ENCODE measurements around the gene FBN1.

FBN1 gene

GRCh38 chr15:48469271-48469670 is 176.2 kb downstream of the FBN1 start:
- DNase-seq (ENCODE audit: low read depth in 2 of 2) = no peak

GRCh38 chr15:48467801-48468200 is 177.7 kb downstream of the FBN1 start:
- DNase-seq (ENCODE audit: low read depth in 2 of 2) = no peak

- DNase-seq (ENCODE audit: low read depth in 2 of 2) = no peak
Measured at GRCh38 chr15:48466820-48467219, 178.7 kb downstream of the FBN1 start.

GRCh38 chr15:48466079-48466478 is 179.4 kb downstream of the FBN1 start:
- no peak for DNase-seq (ENCODE audit: low read depth in 2 of 2)

- no peak for DNase-seq (ENCODE audit: low read depth in 2 of 2)
Measured at GRCh38 chr15:48465410-48465809, 180.1 kb downstream of the FBN1 start.

GRCh38 chr15:48463366-48463880 is 182.1 kb downstream of the FBN1 start:
- no peak for DNase-seq (ENCODE audit: low read depth in 2 of 2)

- no peak for DNase-seq (ENCODE audit: low read depth in 2 of 2)
Measured at GRCh38 chr15:48462688-48463087, 182.8 kb downstream of the FBN1 start.

- no peak for DNase-seq (ENCODE audit: low read depth in 2 of 2)
Measured at GRCh38 chr15:48459571-48460442, 185.7 kb downstream of the FBN1 start.

- DNase-seq (ENCODE audit: low read depth in 2 of 2) = no peak
Measured at GRCh38 chr15:48458876-48459275, 186.6 kb downstream of the FBN1 start.

GRCh38 chr15:48456134-48456533 is 189.4 kb downstream of the FBN1 start:
- no peak for DNase-seq (ENCODE audit: low read depth in 2 of 2)

- DNase-seq (ENCODE audit: low read depth in 2 of 2) = no peak
Measured at GRCh38 chr15:48451736-48452135, 193.8 kb downstream of the FBN1 start.

GRCh38 chr15:48451241-48451640 is 194.3 kb downstream of the FBN1 start:
- DNase-seq (ENCODE audit: low read depth in 2 of 2) = no peak

- DNase-seq (ENCODE audit: low read depth in 2 of 2) = no peak
Measured at GRCh38 chr15:48449734-48450133, 195.8 kb downstream of the FBN1 start.

- no peak for DNase-seq (ENCODE audit: low read depth in 2 of 2)
Measured at GRCh38 chr15:48447657-48448056, 197.9 kb downstream of the FBN1 start.

GRCh38 chr15:48447058-48447457 is 198.5 kb downstream of the FBN1 start:
- no peak for DNase-seq (ENCODE audit: low read depth in 2 of 2)

GRCh38 chr15:48442011-48442410 is 203.5 kb downstream of the FBN1 start:
- DNase-seq (ENCODE audit: low read depth in 2 of 2) = no peak

GRCh38 chr15:48440084-48440483 is 205.4 kb downstream of the FBN1 start:
- DNase-seq (ENCODE audit: low read depth in 2 of 2) = no peak

- DNase-seq (ENCODE audit: low read depth in 2 of 2) = no peak
Measured at GRCh38 chr15:48437178-48437577, 208.3 kb downstream of the FBN1 start.

GRCh38 chr15:48435321-48435720 is 210.2 kb downstream of the FBN1 start:
- no peak for DNase-seq (ENCODE audit: low read depth in 2 of 2)

GRCh38 chr15:48433226-48433886 is 212.2 kb downstream of the FBN1 start:
- DNase-seq (ENCODE audit: low read depth in 2 of 2) = no peak

GRCh38 chr15:48432688-48433087 is 212.8 kb downstream of the FBN1 start:
- no peak for DNase-seq (ENCODE audit: low read depth in 2 of 2)

GRCh38 chr15:48427960-48428547 is 217.5 kb downstream of the FBN1 start:
- DNase-seq (ENCODE audit: low read depth in 2 of 2) = no peak

GRCh38 chr15:48427479-48427878 is 218.0 kb downstream of the FBN1 start:
- DNase-seq (ENCODE audit: low read depth in 2 of 2) = no peak

Data from stimulated activated CD8-positive, alpha-beta memory T cell treated with anti-CD3 and anti-CD28 coated beads, Interleukin-15, amount 100 ng/mL, for 48 hours (primary cell).